ENCODE results near the gene KRTAP5-4.
"Not testable (repeated sequence)": the region's sequence is repeated elsewhere in the genome, so short reads cannot be mapped to it uniquely, and the experiment has no call there.

The KRTAP5-4 gene

GRCh38 chr11:1603629-1604028 is 18.3 kb downstream of the KRTAP5-4 start:
- POLR2A ChIA-PET, result no interaction called here
- WGBS (ENCODE audit: insufficient coverage), result 83% methylated on average over 1 of the region's 1 CpG
- Histone ChIP-seq H3K4me1 (ENCODE audit: control extremely low read depth in 1 of 4, control insufficient read depth in 4 of 4, insufficient read depth in 4 of 4, low read length in 3 of 4) (no peaks in the 10 kb centered on the region), H3K36me3 (ENCODE audit: control insufficient read depth in 4 of 4, insufficient read depth in 4 of 4, low read length in 3 of 4) (no peaks in the 10 kb centered on the region), H3K4me3 (ENCODE audit: control insufficient read depth in 1 of 7, extremely low read depth in 1 of 7, insufficient read depth in 4 of 7, low read depth in 2 of 7, low read length in 6 of 7) (no peak overlapping the region), H3K27ac (ENCODE audit: insufficient read depth in 1 of 2, low read depth in 1 of 2, low read length in 2 of 2, poor library complexity in 1 of 2, severe bottlenecking in 2 of 2) (no peak overlapping the region), H3K27me3 (replicated peaks in 2 of 5; ENCODE audit: control insufficient read depth in 4 of 5, insufficient read depth in 5 of 5, low read length in 4 of 5) (peaks cover 4 to 65% (median 10%) of the 10 kb centered on the region in 5 experiments), H3K9me3 (ENCODE audit: control extremely low read depth in 1 of 5, control insufficient read depth in 4 of 5, insufficient read depth in 2 of 5, low read depth in 1 of 5, low read length in 4 of 5) (peaks cover 0 to 2% (median 0%) of the 10 kb centered on the region in 5 experiments)
- CTCF ChIA-PET, result no interaction called here
- no peak for DNase-seq

GRCh38 chr11:1601663-1602062 is 20.3 kb downstream of the KRTAP5-4 start:
- DNase-seq; H3K36me3 ChIP-seq (ENCODE audit: control insufficient read depth in 4 of 4, insufficient read depth in 4 of 4, low read length in 3 of 4); H3K27ac ChIP-seq (ENCODE audit: insufficient read depth in 1 of 2, low read depth in 1 of 2, low read length in 2 of 2, poor library complexity in 1 of 2, severe bottlenecking in 2 of 2); H3K4me1 ChIP-seq (ENCODE audit: control extremely low read depth in 1 of 4, control insufficient read depth in 4 of 4, insufficient read depth in 4 of 4, low read length in 3 of 4); H3K4me3 ChIP-seq (ENCODE audit: control insufficient read depth in 1 of 7, extremely low read depth in 1 of 7, insufficient read depth in 4 of 7, low read depth in 2 of 7, low read length in 6 of 7); H3K9me3 ChIP-seq (ENCODE audit: control extremely low read depth in 1 of 5, control insufficient read depth in 4 of 5, insufficient read depth in 2 of 5, low read depth in 1 of 5, low read length in 4 of 5); POLR2A ChIA-PET; CTCF ChIA-PET: not testable (repeated sequence)
- H3K27me3 ChIP-seq (replicated peaks in 2 of 5; ENCODE audit: control insufficient read depth in 4 of 5, insufficient read depth in 5 of 5, low read length in 4 of 5), result peaks cover 4 to 64% (median 15%) of the 10 kb centered on the region in 5 experiments
- 88% methylated on average over 1 of the region's 3 CpGs for WGBS (ENCODE audit: insufficient coverage)

- ChIA-PET CTCF (no interaction called here), POLR2A (interaction anchor here (0.5 to 0.6 kb wide), 2 partner anchors 209 to 650 kb away, joined by 3 read pairs; no protein-coding TSS in a partner anchor)
- 100% methylated on average over 1 of the region's 5 CpGs for WGBS (ENCODE audit: insufficient coverage)
- H3K27ac ChIP-seq (ENCODE audit: insufficient read depth in 1 of 2, low read depth in 1 of 2, low read length in 2 of 2, poor library complexity in 1 of 2, severe bottlenecking in 2 of 2), result no peak overlapping the region
- DNase-seq, result no peak
- H3K4me3 ChIP-seq (ENCODE audit: control insufficient read depth in 1 of 7, extremely low read depth in 1 of 7, insufficient read depth in 4 of 7, low read depth in 2 of 7, low read length in 6 of 7), result no peak overlapping the region
- H3K9me3 ChIP-seq (ENCODE audit: control extremely low read depth in 1 of 5, control insufficient read depth in 4 of 5, insufficient read depth in 2 of 5, low read depth in 1 of 5, low read length in 4 of 5), result peaks cover 0 to 2% (median 0%) of the 10 kb centered on the region in 5 experiments
- peaks cover 4 to 69% (median 14%) of the 10 kb centered on the region in 5 experiments for H3K27me3 ChIP-seq (replicated peaks in 2 of 5; ENCODE audit: control insufficient read depth in 4 of 5, insufficient read depth in 5 of 5, low read length in 4 of 5)
- H3K4me1 ChIP-seq (ENCODE audit: control extremely low read depth in 1 of 4, control insufficient read depth in 4 of 4, insufficient read depth in 4 of 4, low read length in 3 of 4), result no peaks in the 10 kb centered on the region
- no peaks in the 10 kb centered on the region for H3K36me3 ChIP-seq (ENCODE audit: control insufficient read depth in 4 of 4, insufficient read depth in 4 of 4, low read length in 3 of 4)
Measured at GRCh38 chr11:1600626-1601025, 21.3 kb downstream of the KRTAP5-4 start.

GRCh38 chr11:1598816-1599215 is 23.1 kb downstream of the KRTAP5-4 start:
- Histone ChIP-seq H3K9me3 (ENCODE audit: control extremely low read depth in 1 of 5, control insufficient read depth in 4 of 5, insufficient read depth in 2 of 5, low read depth in 1 of 5, low read length in 4 of 5) (peaks cover 0 to 2% (median 0%) of the 10 kb centered on the region in 5 experiments), H3K36me3 (ENCODE audit: control insufficient read depth in 4 of 4, insufficient read depth in 4 of 4, low read length in 3 of 4) (no peaks in the 10 kb centered on the region), H3K27ac (ENCODE audit: insufficient read depth in 1 of 2, low read depth in 1 of 2, low read length in 2 of 2, poor library complexity in 1 of 2, severe bottlenecking in 2 of 2) (no peak overlapping the region), H3K27me3 (replicated peaks in 2 of 5; ENCODE audit: control insufficient read depth in 4 of 5, insufficient read depth in 5 of 5, low read length in 4 of 5) (peaks cover 4 to 72% (median 14%) of the 10 kb centered on the region in 5 experiments), H3K4me3 (ENCODE audit: control insufficient read depth in 1 of 7, extremely low read depth in 1 of 7, insufficient read depth in 4 of 7, low read depth in 2 of 7, low read length in 6 of 7) (no peak overlapping the region), H3K4me1 (ENCODE audit: control extremely low read depth in 1 of 4, control insufficient read depth in 4 of 4, insufficient read depth in 4 of 4, low read length in 3 of 4) (no peaks in the 10 kb centered on the region)
- WGBS (ENCODE audit: insufficient coverage), result no CpG with 5 or more reads among the region's 6 CpGs
- DNase-seq, result no peak
- ChIA-PET CTCF (interaction anchor here (0.7 kb wide), 2 partner anchors 21 to 23 kb away, joined by 3 read pairs; no protein-coding TSS in a partner anchor), POLR2A (no interaction called here)

- H3K27ac ChIP-seq (ENCODE audit: insufficient read depth in 1 of 2, low read depth in 1 of 2, low read length in 2 of 2, poor library complexity in 1 of 2, severe bottlenecking in 2 of 2); DNase-seq; H3K9me3 ChIP-seq (ENCODE audit: control extremely low read depth in 1 of 5, control insufficient read depth in 4 of 5, insufficient read depth in 2 of 5, low read depth in 1 of 5, low read length in 4 of 5); H3K36me3 ChIP-seq (ENCODE audit: control insufficient read depth in 4 of 4, insufficient read depth in 4 of 4, low read length in 3 of 4); POLR2A ChIA-PET; H3K4me3 ChIP-seq (ENCODE audit: control insufficient read depth in 1 of 7, extremely low read depth in 1 of 7, insufficient read depth in 4 of 7, low read depth in 2 of 7, low read length in 6 of 7); H3K4me1 ChIP-seq (ENCODE audit: control extremely low read depth in 1 of 4, control insufficient read depth in 4 of 4, insufficient read depth in 4 of 4, low read length in 3 of 4): not testable (repeated sequence)
- CTCF ChIA-PET, result interaction anchor here (1.1 kb wide), 1 partner anchor 21 kb away, joined by 3 read pairs; no protein-coding TSS in a partner anchor
- H3K27me3 ChIP-seq (replicated peaks in 2 of 5; ENCODE audit: control insufficient read depth in 4 of 5, insufficient read depth in 5 of 5, low read length in 4 of 5), result peaks cover 4 to 76% (median 15%) of the 10 kb centered on the region in 5 experiments
- WGBS (ENCODE audit: insufficient coverage), result 80% methylated on average over 1 of the region's 3 CpGs
Measured at GRCh38 chr11:1598406-1598805, 23.5 kb downstream of the KRTAP5-4 start.

GRCh38 chr11:1597994-1598380 is 24.0 kb downstream of the KRTAP5-4 start, which contains the start of gene KRTAP5-2:
TSS of gene KRTAP5-2 (minus strand) at chr11:1598294. CDS start at chr11:1598250, 44 bp downstream.
- ChIA-PET POLR2A (no interaction called here), CTCF (interaction anchor here (0.5 to 1.4 kb wide), 6 partner anchors 22 to 1335 kb away, joined by 3 read pairs; no protein-coding TSS in a partner anchor)
- no peak for DNase-seq
- Histone ChIP-seq H3K36me3 (ENCODE audit: control insufficient read depth in 4 of 4, insufficient read depth in 4 of 4, low read length in 3 of 4) (no peaks in the 10 kb centered on the region), H3K4me3 (ENCODE audit: control insufficient read depth in 1 of 7, extremely low read depth in 1 of 7, insufficient read depth in 4 of 7, low read depth in 2 of 7, low read length in 6 of 7) (no peak within 1 kb of the TSS), H3K27me3 (replicated peaks in 2 of 5; ENCODE audit: control insufficient read depth in 4 of 5, insufficient read depth in 5 of 5, low read length in 4 of 5) (peaks cover 5 to 77% (median 16%) of the 10 kb centered on the region in 5 experiments), H3K27ac (ENCODE audit: insufficient read depth in 1 of 2, low read depth in 1 of 2, low read length in 2 of 2, poor library complexity in 1 of 2, severe bottlenecking in 2 of 2) (no peak within 1 kb of the TSS), H3K9me3 (ENCODE audit: control extremely low read depth in 1 of 5, control insufficient read depth in 4 of 5, insufficient read depth in 2 of 5, low read depth in 1 of 5, low read length in 4 of 5) (peaks cover 0 to 2% (median 0%) of the 10 kb centered on the region in 5 experiments), H3K4me1 (ENCODE audit: control extremely low read depth in 1 of 4, control insufficient read depth in 4 of 4, insufficient read depth in 4 of 4, low read length in 3 of 4) (no peaks in the 10 kb centered on the region)
- WGBS (ENCODE audit: insufficient coverage), result 29% methylated on average over 1 of the region's 4 CpGs

- Histone ChIP-seq H3K36me3 (ENCODE audit: control insufficient read depth in 4 of 4, insufficient read depth in 4 of 4, low read length in 3 of 4) (no peaks in the 10 kb centered on the region), H3K9me3 (ENCODE audit: control extremely low read depth in 1 of 5, control insufficient read depth in 4 of 5, insufficient read depth in 2 of 5, low read depth in 1 of 5, low read length in 4 of 5) (peaks cover 0 to 2% (median 0%) of the 10 kb centered on the region in 5 experiments), H3K27me3 (replicated peaks in 2 of 5; ENCODE audit: control insufficient read depth in 4 of 5, insufficient read depth in 5 of 5, low read length in 4 of 5) (peaks cover 5 to 77% (median 16%) of the 10 kb centered on the region in 5 experiments), H3K27ac (ENCODE audit: insufficient read depth in 1 of 2, low read depth in 1 of 2, low read length in 2 of 2, poor library complexity in 1 of 2, severe bottlenecking in 2 of 2) (no peak overlapping the region), H3K4me1 (ENCODE audit: control extremely low read depth in 1 of 4, control insufficient read depth in 4 of 4, insufficient read depth in 4 of 4, low read length in 3 of 4) (no peaks in the 10 kb centered on the region), H3K4me3 (ENCODE audit: control insufficient read depth in 1 of 7, extremely low read depth in 1 of 7, insufficient read depth in 4 of 7, low read depth in 2 of 7, low read length in 6 of 7) (no peak overlapping the region)
- WGBS (ENCODE audit: insufficient coverage), result 98% methylated on average over 10 of the region's 10 CpGs
- ChIA-PET POLR2A (no interaction called here), CTCF (interaction anchor here (0.5 to 1.4 kb wide), 7 partner anchors 9 to 1336 kb away, joined by 3 to 4 read pairs (median 3); no protein-coding TSS in a partner anchor)
- DNase-seq, result no peak
Measured at GRCh38 chr11:1597331-1597993, 24.5 kb downstream of the KRTAP5-4 start.

Measured in common myeloid progenitor, CD34-positive (primary cell).